ENCODE measurements around the gene ROCK2. TPM values are rescaled to one million over a fixed set of nuclear protein-coding genes. Genes with fewer than 3 reads are reported as not detected.

The ROCK2 gene
- total RNA-seq, 4 donors from 2014 or later = 90.0 to 119 (median 101) TPM

DNA sequence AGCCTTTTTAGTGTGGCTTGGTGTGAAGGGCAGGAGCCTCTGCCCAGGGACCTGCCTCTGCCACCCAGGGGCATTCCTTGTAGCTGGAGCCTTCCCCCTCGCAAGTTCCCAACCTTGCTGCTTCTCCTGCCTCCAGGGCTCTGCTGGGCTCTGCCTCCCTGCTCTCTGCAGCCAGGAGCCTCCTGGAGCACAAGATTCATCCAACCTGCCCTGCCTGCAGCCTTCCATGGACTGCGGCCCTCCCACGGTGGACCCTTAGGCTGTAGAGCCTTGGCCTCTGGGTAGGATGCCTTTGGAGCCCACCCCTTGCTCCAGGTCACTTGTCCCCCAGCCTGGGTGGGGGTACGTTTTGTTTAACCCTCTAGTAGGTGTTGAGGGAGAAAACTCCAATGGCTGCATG, 186.7 kb downstream of the ROCK2 start:
- intact Hi-C loops (cut with DNase I) = no loop called here
- no peak for TF ChIP-seq CTCF (IDR thresholded peaks at IDR 0.05)
- TF ChIP-seq POLR2AphosphoS5 (IDR thresholded peaks at IDR 0.05) = no peak
- no peak for TF ChIP-seq EP300 (IDR thresholded peaks at IDR 0.05)
- Histone ChIP-seq H3K4me3 (no peak overlapping the region), H3K27ac (replicated peaks in 1 of 4) (no peak overlapping the region), H3K27me3 (no peaks in the 10 kb centered on the region), H3K36me3 (peaks cover 0 to 15% (median 3%) of the 10 kb centered on the region in 4 donors), H3K9me3 (no peaks in the 10 kb centered on the region), H3K4me1 (peaks cover 15 to 33% (median 26%) of the 10 kb centered on the region in 4 donors)
- WGBS = 90% methylated on average over 4 of the region's 4 CpGs
- DNase-seq (ENCODE audit: extremely low spot score) = no peak

DNA sequence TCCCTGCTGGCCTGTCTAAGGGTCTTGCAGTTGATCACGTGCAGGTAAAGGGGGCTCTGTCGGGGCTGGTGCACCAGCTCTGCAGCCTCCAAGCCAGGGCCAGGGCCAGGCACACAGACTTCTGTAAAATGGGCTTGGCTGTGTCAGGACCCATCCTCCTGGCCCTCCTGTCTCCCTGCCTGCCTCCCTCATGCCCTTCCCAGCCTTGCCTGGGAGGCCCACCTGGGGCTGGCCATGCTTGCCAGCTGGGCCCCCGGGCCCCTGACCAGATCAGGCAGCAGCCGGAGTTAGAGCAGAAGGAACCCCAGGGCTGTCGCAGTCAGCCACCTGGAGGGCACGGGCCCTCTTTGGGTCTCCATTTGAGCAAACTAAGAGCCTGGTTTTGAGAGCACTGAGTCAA, 187.1 kb downstream of the ROCK2 start:
- no peak overlapping the region for H3K4me3 ChIP-seq
- peaks cover 15 to 33% (median 26%) of the 10 kb centered on the region in 4 donors for H3K4me1 ChIP-seq
- no peaks in the 10 kb centered on the region for H3K27me3 ChIP-seq
- no peak for DNase-seq (ENCODE audit: extremely low spot score)
- H3K9me3 ChIP-seq = no peaks in the 10 kb centered on the region
- TF ChIP-seq POLR2AphosphoS5 (IDR thresholded peaks at IDR 0.05) (no peak), POLR2A (IDR thresholded peaks at IDR 0.05; ENCODE audit: low read depth) (no peak), EP300 (IDR thresholded peaks at IDR 0.05) (no peak), CTCF (IDR thresholded peaks at IDR 0.05) (no peak)
- WGBS = 100% methylated on average over 3 of the region's 6 CpGs
- no peak overlapping the region for H3K27ac ChIP-seq (replicated peaks in 1 of 4)
- intact Hi-C loops (cut with DNase I) = no loop called here
- peaks cover 0 to 15% (median 3%) of the 10 kb centered on the region in 4 donors for H3K36me3 ChIP-seq

GRCh38 chr2:11156396-11157075, 187.9 kb downstream of the ROCK2 start:
- TF ChIP-seq CTCF (IDR thresholded peaks at IDR 0.05) (no peak), POLR2A (IDR thresholded peaks at IDR 0.05; ENCODE audit: low read depth) (no peak), EP300 (IDR thresholded peaks at IDR 0.05) (no peak), POLR2AphosphoS5 (IDR thresholded peaks at IDR 0.05) (no peak)
- H3K27me3 ChIP-seq = no peaks in the 10 kb centered on the region
- peak overlapping the region; percentile 71 to 84 (median 79) for H3K4me3 ChIP-seq
- no peak overlapping the region for H3K27ac ChIP-seq (replicated peaks in 1 of 4)
- H3K9me3 ChIP-seq = no peaks in the 10 kb centered on the region
- 95% methylated on average over 10 of the region's 13 CpGs for WGBS
- peaks cover 15 to 33% (median 26%) of the 10 kb centered on the region in 4 donors for H3K4me1 ChIP-seq
- DNase-seq (ENCODE audit: extremely low spot score) = no peak
- intact Hi-C loops (cut with DNase I) = no loop called here
- peaks cover 0 to 8% (median 1%) of the 10 kb centered on the region in 4 donors for H3K36me3 ChIP-seq

GRCh38 chr2:11155381-11156035, 188.9 kb downstream of the ROCK2 start, which contains the start of gene SLC66A3:
Gene SLC66A3, plus strand, starts transcription at chr2:11155467. Its CDS starts 80 bp downstream, at chr2:11155547.
- Histone ChIP-seq H3K4me1 (peaks cover 15 to 33% (median 26%) of the 10 kb centered on the region in 4 donors), H3K9me3 (no peaks in the 10 kb centered on the region), H3K4me3 (peak within 1 kb of the TSS; percentile 71 to 84 (median 79)), H3K36me3 (no peaks in the 10 kb centered on the region), H3K27ac (replicated peaks in 1 of 4) (peak within 1 kb of the TSS; percentile 88 to 93 (median 92)), H3K27me3 (no peaks in the 10 kb centered on the region)
- WGBS = 14% methylated on average over 8 of the region's 71 CpGs
- TF ChIP-seq POLR2AphosphoS5 (IDR thresholded peaks at IDR 0.05) = peak; percentile 76 to 87
- TF ChIP-seq CTCF (IDR thresholded peaks at IDR 0.05) = peak in 2 of 3 experiments; percentile 11 to 15
- no peak for TF ChIP-seq POLR2A (IDR thresholded peaks at IDR 0.05; ENCODE audit: low read depth)
- no peak for TF ChIP-seq EP300 (IDR thresholded peaks at IDR 0.05)
- intact Hi-C loops (cut with DNase I) = loop anchor here (2.0 kb wide), 1 partner anchor 23 kb away; a partner anchor contains a TSS
- peak; percentile 94 for DNase-seq (ENCODE audit: extremely low spot score)
